ENCODE data around the gene EGFL6. TPM values are rescaled to one million over a fixed set of nuclear protein-coding genes. Genes with fewer than 3 reads are reported as not detected.

Gene EGFL6
- total RNA-seq, 1 experiment from 2014 or later, result not detected

DNA sequence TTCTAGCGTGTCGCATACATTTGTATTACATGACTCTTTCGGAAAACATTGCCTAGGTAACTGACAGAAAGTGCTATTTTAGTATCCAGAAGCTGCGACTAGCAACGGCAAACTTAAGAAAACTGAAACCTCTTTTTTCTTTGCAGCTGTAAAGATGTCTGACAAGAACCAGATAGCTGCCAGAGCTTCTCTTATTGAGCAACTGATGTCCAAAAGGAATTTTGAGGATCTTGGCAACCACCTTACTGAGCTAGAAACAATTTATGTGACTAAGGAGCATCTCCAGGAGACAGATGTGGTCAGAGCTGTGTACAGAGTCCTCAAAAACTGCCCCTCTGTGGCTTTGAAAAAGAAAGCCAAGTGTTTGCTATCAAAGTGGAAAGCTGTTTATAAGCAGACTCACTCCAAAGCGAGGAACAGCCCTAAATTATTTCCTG lies 93.0 kb downstream of the EGFL6 start:
- H3K9me3 Mint-ChIP-seq (ENCODE audit: unreplicated experiment), result no peaks in the 10 kb centered on the region
- TF ChIP-seq, protein P1, sequence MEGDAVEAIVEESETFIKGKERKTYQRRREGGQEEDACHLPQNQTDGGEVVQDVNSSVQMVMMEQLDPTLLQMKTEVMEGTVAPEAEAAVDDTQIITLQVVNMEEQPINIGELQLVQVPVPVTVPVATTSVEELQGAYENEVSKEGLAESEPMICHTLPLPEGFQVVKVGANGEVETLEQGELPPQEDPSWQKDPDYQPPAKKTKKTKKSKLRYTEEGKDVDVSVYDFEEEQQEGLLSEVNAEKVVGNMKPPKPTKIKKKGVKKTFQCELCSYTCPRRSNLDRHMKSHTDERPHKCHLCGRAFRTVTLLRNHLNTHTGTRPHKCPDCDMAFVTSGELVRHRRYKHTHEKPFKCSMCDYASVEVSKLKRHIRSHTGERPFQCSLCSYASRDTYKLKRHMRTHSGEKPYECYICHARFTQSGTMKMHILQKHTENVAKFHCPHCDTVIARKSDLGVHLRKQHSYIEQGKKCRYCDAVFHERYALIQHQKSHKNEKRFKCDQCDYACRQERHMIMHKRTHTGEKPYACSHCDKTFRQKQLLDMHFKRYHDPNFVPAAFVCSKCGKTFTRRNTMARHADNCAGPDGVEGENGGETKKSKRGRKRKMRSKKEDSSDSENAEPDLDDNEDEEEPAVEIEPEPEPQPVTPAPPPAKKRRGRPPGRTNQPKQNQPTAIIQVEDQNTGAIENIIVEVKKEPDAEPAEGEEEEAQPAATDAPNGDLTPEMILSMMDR (IDR thresholded peaks at IDR 0.05; ENCODE audit: unreplicated experiment), result no peak
- peak; percentile 39 for DNase-seq (ENCODE audit: unreplicated experiment)
- intact Hi-C loops (cut with micrococcal nuclease), result no loop called here
- no TSS peak for BruUV-seq (replicated peaks)
- peaks cover 12% of the 10 kb centered on the region for H3K27me3 Mint-ChIP-seq (ENCODE audit: insufficient read depth, unreplicated experiment)
- peaks cover 14% of the 10 kb centered on the region for H3K36me3 Mint-ChIP-seq (ENCODE audit: insufficient read depth, unreplicated experiment)
- H3K4me1 Mint-ChIP-seq (ENCODE audit: insufficient read depth, unreplicated experiment), result peaks cover 10% of the 10 kb centered on the region
- H3K27ac Mint-ChIP-seq (ENCODE audit: low read depth, unreplicated experiment), result no peak overlapping the region
- POLR2A ChIA-PET, result interaction anchor here (1.0 to 2.0 kb wide), 5 partner anchors 9 to 367 kb away, joined by 3 to 8 read pairs (median 6); partner anchors contain the start of genes GEMIN8, OFD1, RAB9A and TCEANC
- CTCF ChIA-PET, result interaction anchor here (0.7 to 1.9 kb wide), 3 partner anchors 29 to 869 kb away, joined by 3 to 6 read pairs (median 3); no protein-coding TSS in a partner anchor
- H3K4me3 Mint-ChIP-seq (ENCODE audit: unreplicated experiment), result no peak overlapping the region

DNA sequence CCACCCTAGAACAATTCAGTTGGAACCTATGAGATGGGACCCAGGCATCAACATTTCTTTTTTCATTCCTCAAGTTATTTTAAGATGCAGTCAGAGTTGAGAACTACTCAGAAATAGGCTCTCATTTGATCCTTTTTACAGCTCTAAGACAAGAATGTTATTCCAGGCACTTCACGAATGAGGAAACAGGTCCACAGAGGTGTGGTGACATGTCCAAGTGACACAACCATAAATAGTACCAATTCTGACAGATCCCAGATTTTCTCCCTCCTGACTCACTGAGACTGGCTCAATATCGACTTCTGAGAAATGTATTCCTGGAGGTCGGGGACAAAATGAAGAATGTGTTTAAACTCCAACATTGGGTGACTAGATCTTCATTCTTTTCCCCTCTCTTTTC lies 94.6 kb downstream of the EGFL6 start:
- no TSS peak for BruUV-seq (replicated peaks)
- TF ChIP-seq, protein P1 (IDR thresholded peaks at IDR 0.05; ENCODE audit: unreplicated experiment), result no peak
- DNase-seq (ENCODE audit: unreplicated experiment), result no peak
- Mint-ChIP-seq H3K36me3 (ENCODE audit: insufficient read depth, unreplicated experiment) (peaks cover 14% of the 10 kb centered on the region), H3K9me3 (ENCODE audit: unreplicated experiment) (no peaks in the 10 kb centered on the region), H3K4me1 (ENCODE audit: insufficient read depth, unreplicated experiment) (peaks cover 2% of the 10 kb centered on the region), H3K4me3 (ENCODE audit: unreplicated experiment) (no peak overlapping the region), H3K27ac (ENCODE audit: low read depth, unreplicated experiment) (no peak overlapping the region), H3K27me3 (ENCODE audit: insufficient read depth, unreplicated experiment) (peaks cover 12% of the 10 kb centered on the region)
- CTCF ChIA-PET, result interaction anchor here (0.6 kb wide), 1 partner anchor 368 kb away, joined by 4 read pairs; no protein-coding TSS in a partner anchor
- intact Hi-C loops (cut with micrococcal nuclease), result no loop called here
- POLR2A ChIA-PET, result interaction anchor here (1.3 to 2.0 kb wide), 2 partner anchors 11 to 73 kb away, joined by 5 to 7 read pairs; partner anchors contain the start of gene TCEANC

DNA sequence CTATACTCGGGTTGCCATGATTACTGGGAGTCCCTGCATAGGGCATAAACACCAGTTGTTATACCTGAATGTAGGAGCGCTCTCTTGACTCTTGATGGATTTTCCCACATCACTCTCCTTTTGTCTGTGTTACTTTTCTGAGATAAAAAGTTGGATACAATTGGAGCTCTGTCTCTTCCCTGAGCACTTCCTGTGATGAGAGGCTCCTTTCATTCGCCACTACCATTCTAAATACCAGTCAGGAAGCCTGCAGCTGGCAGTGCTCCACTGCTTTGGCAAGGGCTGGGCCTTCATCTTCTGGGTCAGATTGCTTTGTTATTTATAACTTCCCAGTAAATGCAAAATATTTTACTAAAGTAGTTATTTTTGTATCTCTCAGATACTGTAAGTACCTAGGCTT lies 97.4 kb downstream of the EGFL6 start:
- Mint-ChIP-seq H3K27ac (ENCODE audit: low read depth, unreplicated experiment) (no peak overlapping the region), H3K27me3 (ENCODE audit: insufficient read depth, unreplicated experiment) (peaks cover 15% of the 10 kb centered on the region), H3K4me3 (ENCODE audit: unreplicated experiment) (no peak overlapping the region), H3K9me3 (ENCODE audit: unreplicated experiment) (no peaks in the 10 kb centered on the region), H3K36me3 (ENCODE audit: insufficient read depth, unreplicated experiment) (peaks cover 8% of the 10 kb centered on the region), H3K4me1 (ENCODE audit: insufficient read depth, unreplicated experiment) (no peaks in the 10 kb centered on the region)
- BruUV-seq (replicated peaks), result no TSS peak
- no peak for DNase-seq (ENCODE audit: unreplicated experiment)
- CTCF ChIA-PET, result interaction anchor here (1.4 kb wide), 1 partner anchor 365 kb away, joined by 4 read pairs; no protein-coding TSS in a partner anchor
- TF ChIP-seq, protein P1 (IDR thresholded peaks at IDR 0.05; ENCODE audit: unreplicated experiment), result no peak
- intact Hi-C loops (cut with micrococcal nuclease), result no loop called here
- POLR2A ChIA-PET, result interaction anchor here (1.0 to 1.4 kb wide), 3 partner anchors 21 to 27 kb away, joined by 3 to 4 read pairs (median 4); no protein-coding TSS in a partner anchor

DNA sequence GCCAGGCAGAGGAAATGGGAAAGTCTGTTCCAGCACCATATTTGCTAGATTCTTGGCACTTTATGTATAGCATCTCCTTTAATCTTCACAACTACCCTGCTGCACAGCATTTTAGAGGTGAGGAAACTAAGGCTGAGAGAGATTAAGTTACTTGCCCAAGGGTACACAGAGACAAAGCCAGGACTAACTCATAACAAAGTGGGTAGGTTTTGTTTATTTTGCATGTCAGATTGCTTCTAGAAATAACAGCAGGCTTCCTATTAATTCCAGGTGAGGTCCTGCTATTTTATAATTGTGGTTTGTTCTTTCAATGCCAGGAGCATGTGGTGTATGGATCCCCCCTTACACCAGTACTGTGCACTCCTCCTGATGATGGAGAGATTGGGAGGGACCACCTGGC lies 98.5 kb downstream of the EGFL6 start:
- Mint-ChIP-seq H3K9me3 (ENCODE audit: unreplicated experiment) (no peaks in the 10 kb centered on the region), H3K27me3 (ENCODE audit: insufficient read depth, unreplicated experiment) (peaks cover 19% of the 10 kb centered on the region), H3K36me3 (ENCODE audit: insufficient read depth, unreplicated experiment) (peaks cover 3% of the 10 kb centered on the region), H3K4me3 (ENCODE audit: unreplicated experiment) (no peak overlapping the region), H3K27ac (ENCODE audit: low read depth, unreplicated experiment) (no peak overlapping the region), H3K4me1 (ENCODE audit: insufficient read depth, unreplicated experiment) (no peaks in the 10 kb centered on the region)
- POLR2A ChIA-PET, result interaction anchor here (0.7 to 1.8 kb wide), 3 partner anchors 9 to 23 kb away, joined by 4 read pairs; no protein-coding TSS in a partner anchor
- intact Hi-C loops (cut with micrococcal nuclease), result no loop called here
- CTCF ChIA-PET, result interaction anchor here (0.6 to 1.4 kb wide), 2 partner anchors 180 to 364 kb away, joined by 3 to 4 read pairs; no protein-coding TSS in a partner anchor
- TF ChIP-seq, protein P1 (IDR thresholded peaks at IDR 0.05; ENCODE audit: unreplicated experiment), result no peak
- no TSS peak for BruUV-seq (replicated peaks)
- DNase-seq (ENCODE audit: unreplicated experiment), result peak; percentile 37

Data from MCF 10A (cell line).